Measurements from ENCODE around the gene SERBP1. TPM values are rescaled to one million over a fixed set of nuclear protein-coding genes. Genes with fewer than 3 reads are reported as not detected.
"Not testable (repeated sequence)": the region's sequence is repeated elsewhere in the genome, so short reads cannot be mapped to it uniquely, and the experiment has no call there.

The SERBP1 gene
- total and polyA plus RNA-seq, 7 donors, result 112 to 236 (median 201) TPM

DNA sequence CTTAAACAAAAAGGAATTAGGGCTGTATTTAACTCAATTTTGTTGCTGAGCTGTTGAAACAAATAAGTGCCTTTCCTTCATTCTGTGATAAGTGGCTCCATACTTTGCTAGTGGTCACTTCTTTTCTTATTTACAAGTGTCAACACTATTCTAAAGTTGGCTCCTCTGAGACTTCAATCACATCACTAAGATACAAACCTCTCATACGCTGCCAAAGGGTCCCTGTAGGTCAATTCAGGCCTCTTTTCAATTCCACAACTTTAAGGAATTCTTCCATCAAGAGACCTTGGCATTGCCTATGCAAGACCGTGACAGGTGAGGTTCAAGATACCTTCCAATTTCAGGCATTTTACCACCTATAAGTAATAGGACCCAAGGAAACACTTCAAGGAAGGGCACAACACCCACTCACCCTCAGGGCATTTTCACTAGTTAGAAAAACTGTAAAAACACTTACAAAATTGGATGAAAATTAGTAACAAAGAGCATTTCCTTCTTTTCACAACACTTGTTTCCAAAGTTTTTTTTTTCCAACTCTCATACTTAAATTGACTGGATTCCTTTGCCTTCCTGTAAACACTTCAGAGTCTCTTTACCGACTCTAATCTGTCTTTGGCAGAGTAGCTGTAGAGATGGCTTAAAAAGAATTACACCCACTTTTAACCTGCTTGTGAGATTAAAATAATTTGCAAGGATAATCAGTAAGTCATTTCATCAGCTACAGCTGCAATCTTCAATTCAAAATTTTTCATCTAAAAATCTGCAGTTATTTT lies 24.5 kb downstream of the SERBP1 start:
- peaks cover 0 to 10% (median 6%) of the 10 kb centered on the region in 4 donors for H3K36me3 ChIP-seq
- no peak for TF ChIP-seq POLR2A (IDR thresholded peaks at IDR 0.05)
- H3K9me3 ChIP-seq, result no peaks in the 10 kb centered on the region
- H3K4me1 ChIP-seq, result peaks cover 0 to 14% (median 0%) of the 10 kb centered on the region in 4 donors
- peak overlapping the region in 2 of 4 donors; percentile 4 to 19 for H3K27ac ChIP-seq
- no peak for DNase-seq
- 80 to 82% methylated on average over 3 of the region's 3 CpGs for WGBS, 2 donors
- no peaks in the 10 kb centered on the region for H3K27me3 ChIP-seq
- no peak overlapping the region for H3K4me3 ChIP-seq
- intact Hi-C loops (cut with DNase I), result no loop called here

GRCh38 chr1:67404212-67404620 lies 26.0 kb downstream of the SERBP1 start:
- TF ChIP-seq EP300 (IDR thresholded peaks at IDR 0.05), result no peak
- TF ChIP-seq POLR2AphosphoS5 (IDR thresholded peaks at IDR 0.05), result peak in 2 of 4 donors; percentile 23 to 25
- TF ChIP-seq CTCF (IDR thresholded peaks at IDR 0.05), result no peak
- no peak for TF ChIP-seq POLR2A (IDR thresholded peaks at IDR 0.05)
- peaks cover 0 to 14% (median 0%) of the 10 kb centered on the region in 4 donors for H3K4me1 ChIP-seq
- 66 to 77% methylated on average over 5 of the region's 5 CpGs for WGBS, 2 donors
- H3K27ac ChIP-seq, result no peak overlapping the region
- H3K27me3 ChIP-seq, result no peaks in the 10 kb centered on the region
- no peak for DNase-seq
- intact Hi-C loops (cut with DNase I), result no loop called here
- no peaks in the 10 kb centered on the region for H3K9me3 ChIP-seq
- no peaks in the 10 kb centered on the region for H3K36me3 ChIP-seq
- H3K4me3 ChIP-seq, result no peak overlapping the region

- WGBS, 2 donors, result 88 to 92% methylated on average over 6 of the region's 6 CpGs
- no peak overlapping the region for H3K4me3 ChIP-seq
- no peak for TF ChIP-seq CTCF (IDR thresholded peaks at IDR 0.05)
- TF ChIP-seq EP300 (IDR thresholded peaks at IDR 0.05), result no peak
- no peak for TF ChIP-seq POLR2A (IDR thresholded peaks at IDR 0.05)
- no peak for TF ChIP-seq POLR2AphosphoS5 (IDR thresholded peaks at IDR 0.05)
- H3K4me1 ChIP-seq, result peaks cover 0 to 7% (median 0%) of the 10 kb centered on the region in 4 donors
- H3K36me3 ChIP-seq, result no peaks in the 10 kb centered on the region
- H3K9me3 ChIP-seq, result no peaks in the 10 kb centered on the region
- DNase-seq, result no peak
- no peaks in the 10 kb centered on the region for H3K27me3 ChIP-seq
- intact Hi-C loops (cut with DNase I), result no loop called here
- no peak overlapping the region for H3K27ac ChIP-seq
These were observed 28.8 kb downstream of the SERBP1 start for GRCh38 chr1:67401443-67401842.

GRCh38 chr1:67400029-67400786 lies 30.0 kb downstream of the SERBP1 start:
- H3K9me3 ChIP-seq; H3K4me1 ChIP-seq; H3K4me3 ChIP-seq; H3K27ac ChIP-seq; intact Hi-C loops (cut with DNase I); H3K27me3 ChIP-seq; DNase-seq; H3K36me3 ChIP-seq: not testable (repeated sequence)
- 88 to 91% methylated on average over 12 of the region's 12 CpGs for WGBS, 2 donors

DNA sequence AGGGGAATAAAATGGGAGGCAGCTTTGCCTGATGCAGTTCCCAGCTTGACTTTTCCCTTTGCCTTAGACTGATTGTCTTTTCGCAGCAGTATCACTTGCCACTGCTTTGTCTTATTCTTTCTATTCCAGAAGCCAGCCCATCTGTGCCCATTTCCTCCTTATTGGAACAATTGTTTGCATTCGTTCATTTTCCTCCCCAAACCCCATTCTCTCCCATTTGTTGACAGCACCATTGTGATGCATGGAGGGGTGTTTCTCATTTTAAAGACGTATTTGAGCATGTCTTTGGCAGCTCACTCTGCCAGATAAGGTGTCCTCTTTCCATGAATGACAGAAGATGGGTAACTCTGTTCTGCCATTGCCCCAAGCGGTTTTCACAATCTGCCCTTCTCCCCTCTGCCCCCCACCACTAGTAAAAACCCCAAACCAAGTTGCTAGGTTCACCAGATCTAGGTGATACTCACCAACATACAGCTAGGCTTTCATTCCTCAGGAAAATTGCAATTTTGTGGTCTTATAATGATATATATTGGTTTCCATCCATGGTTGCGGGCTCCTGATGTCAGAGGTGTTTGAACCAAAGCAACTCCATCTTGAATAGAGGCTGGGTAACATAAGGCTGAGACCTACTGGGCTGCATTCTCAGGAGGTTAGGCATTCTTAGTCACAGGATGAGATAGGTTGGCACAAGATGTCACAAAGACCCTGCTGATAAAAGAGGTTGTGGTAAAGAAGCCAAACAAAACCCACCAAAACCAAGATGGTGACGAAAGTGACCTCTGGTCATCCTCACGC lies 30.8 kb downstream of the SERBP1 start:
- Histone ChIP-seq H3K27ac (no peak overlapping the region), H3K4me1 (no peaks in the 10 kb centered on the region), H3K9me3 (no peaks in the 10 kb centered on the region), H3K36me3 (no peaks in the 10 kb centered on the region), H3K4me3 (no peak overlapping the region), H3K27me3 (no peaks in the 10 kb centered on the region)
- intact Hi-C loops (cut with DNase I), result no loop called here
- TF ChIP-seq POLR2AphosphoS5 (IDR thresholded peaks at IDR 0.05) (peak in 1 of 4 donors; percentile 6), EP300 (IDR thresholded peaks at IDR 0.05) (no peak), POLR2A (IDR thresholded peaks at IDR 0.05) (no peak)
- WGBS, 2 donors, result 79 to 86% methylated on average over 7 of the region's 7 CpGs
- DNase-seq, result no peak

DNA sequence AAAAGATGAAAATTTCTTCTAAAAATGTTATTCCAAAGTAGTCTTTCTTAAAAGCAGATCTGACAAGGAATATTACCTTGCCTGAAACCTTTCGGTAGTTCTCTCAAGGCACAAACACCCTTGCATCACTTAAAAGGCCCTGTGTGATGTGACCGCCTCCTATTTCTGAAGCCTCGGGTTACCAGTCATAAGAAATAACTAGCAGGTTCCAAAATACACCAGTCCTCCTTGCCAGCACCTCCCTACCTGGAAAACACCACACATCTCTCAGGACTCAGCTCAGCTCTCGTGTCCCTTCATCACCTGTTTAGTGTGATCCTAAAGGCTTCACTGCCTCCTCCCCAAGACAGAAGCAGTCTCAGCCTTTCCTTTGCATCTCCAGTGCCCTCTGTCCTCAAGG lies 35.7 kb downstream of the SERBP1 start:
- Histone ChIP-seq H3K27me3 (no peaks in the 10 kb centered on the region), H3K9me3 (no peaks in the 10 kb centered on the region), H3K27ac (no peak overlapping the region), H3K4me3 (no peak overlapping the region), H3K36me3 (no peaks in the 10 kb centered on the region), H3K4me1 (no peaks in the 10 kb centered on the region)
- TF ChIP-seq EP300 (IDR thresholded peaks at IDR 0.05) (no peak), POLR2AphosphoS5 (IDR thresholded peaks at IDR 0.05) (no peak), CTCF (IDR thresholded peaks at IDR 0.05) (no peak), POLR2A (IDR thresholded peaks at IDR 0.05) (no peak)
- intact Hi-C loops (cut with DNase I), result no loop called here
- 94 to 96% methylated on average over 4 of the region's 4 CpGs for WGBS, 2 donors
- DNase-seq, result no peak
